Endodermal cell (in vitro differentiated cells): ENCODE measurements around the gene MTHFD2. TPM values are rescaled to one million over a fixed set of nuclear protein-coding genes. Genes with fewer than 3 reads are reported as not detected.
"Not testable (repeated sequence)": the region's sequence is repeated elsewhere in the genome, so short reads cannot be mapped to it uniquely, and the experiment has no call there.

Source experiments
- DNase-seq: peaks from one replicate; pipeline ENCODE4 v3.0.0-alpha.2; 2017
- H3K27ac ChIP-seq: 2 replicates; pipeline ENCODE4 v1.5.1; 2013; ENCODE audit warnings: mild to moderate bottlenecking, low read depth, low read length, moderate library complexity
- H3K27me3 ChIP-seq: 2 replicates; pipeline ENCODE4 v1.6.1; 2013; ENCODE audit warnings: mild to moderate bottlenecking, low read length, moderate library complexity; ENCODE audit not compliant: insufficient read depth, control insufficient read depth, poor library complexity, severe bottlenecking
- H3K36me3 ChIP-seq: 2 replicates; pipeline ENCODE4 v1.7.0; 2013; ENCODE audit warnings: mild to moderate bottlenecking, low read length, moderate library complexity; ENCODE audit not compliant: control insufficient read depth, insufficient read depth
- H3K4me1 ChIP-seq: one replicate; pipeline ENCODE4 v1.7.0; 2013; ENCODE audit warnings: low read length; ENCODE audit not compliant: control insufficient read depth, insufficient read depth
- H3K4me3 ChIP-seq: 2 replicates; pipeline ENCODE4 v1.5.1; 2013; ENCODE audit warnings: mild to moderate bottlenecking, low read length, moderate library complexity
- H3K9ac ChIP-seq: 2 replicates; pipeline ENCODE4 v1.6.1; 2013; ENCODE audit warnings: mild to moderate bottlenecking, low read length, moderate library complexity; ENCODE audit not compliant: poor library complexity, severe bottlenecking; ENCODE audit errors: extremely low read depth
- H3K9me3 ChIP-seq: 2 replicates; pipeline ENCODE4 v1.6.1; 2013; ENCODE audit warnings: mild to moderate bottlenecking, low read length, moderate library complexity; ENCODE audit not compliant: control insufficient read depth
- H3K27ac Mint-ChIP-seq: 2 replicates; pipeline ENCODE4 v1.8.0; 2020; ENCODE audit warnings: mixed read lengths
- H3K27me3 Mint-ChIP-seq: 2 replicates; pipeline ENCODE4 v1.8.0; 2021; ENCODE audit warnings: mild to moderate bottlenecking, mixed read lengths; ENCODE audit not compliant: insufficient read depth
- H3K36me3 Mint-ChIP-seq: 2 replicates; pipeline ENCODE4 v1.8.0; 2020; ENCODE audit warnings: low read depth, mixed read lengths
- H3K4me1 Mint-ChIP-seq: 2 replicates; pipeline ENCODE4 v1.8.0; 2020; ENCODE audit warnings: mixed read lengths
- H3K4me3 Mint-ChIP-seq: 2 replicates; pipeline ENCODE4 v1.8.0; 2020; ENCODE audit warnings: mild to moderate bottlenecking, moderate library complexity, mixed read lengths
- H3K9me3 Mint-ChIP-seq: 2 replicates; pipeline ENCODE4 v1.8.0; 2020; ENCODE audit warnings: mild to moderate bottlenecking, mixed read lengths
- WGBS, 2 experiments: methylation state at CpG; one replicate each; pipeline versions ENCODE4 v1.1.5 to v1.1.7; 2013; ENCODE audit warnings: missing lambda C conversion rate in 2 of 2, mixed read lengths in 1 of 2; ENCODE audit not compliant: insufficient coverage in 1 of 2, insufficient read length in 1 of 2; 5-methylcytosine and 5-hydroxymethylcytosine counted together
- total RNA-seq, 2 donors: library from RNA; stranded (reverse); fragmentation: NEBNext Ultra II Directional in 1 of 2; extraction: Animal tissue kit (Norgen Biotek cat#: 25700) in 1 of 2; gene quantifications; 2 replicates in 1 of 2; 3 replicates in 1 of 2; pipeline ENCODE4 v1.2.1, GENCODE V29; 2021
- TF ChIP-seq, protein P1 (sequence below): fragments of 200-600 bp; sonication (generic); conservative IDR thresholded peaks from 2 replicates; pipeline ENCODE4 v1.5.0; 2021; ENCODE audit warnings: antibody characterized with exemption, mild to moderate bottlenecking

The MTHFD2 gene
- total RNA-seq, 2 donors from 2014 or later, result 77.4 to 84.5 TPM

- peak; percentile 66 for DNase-seq
These were observed 30.4 kb downstream of the MTHFD2 start for GRCh38 chr2:74228772-74229171.

DNA sequence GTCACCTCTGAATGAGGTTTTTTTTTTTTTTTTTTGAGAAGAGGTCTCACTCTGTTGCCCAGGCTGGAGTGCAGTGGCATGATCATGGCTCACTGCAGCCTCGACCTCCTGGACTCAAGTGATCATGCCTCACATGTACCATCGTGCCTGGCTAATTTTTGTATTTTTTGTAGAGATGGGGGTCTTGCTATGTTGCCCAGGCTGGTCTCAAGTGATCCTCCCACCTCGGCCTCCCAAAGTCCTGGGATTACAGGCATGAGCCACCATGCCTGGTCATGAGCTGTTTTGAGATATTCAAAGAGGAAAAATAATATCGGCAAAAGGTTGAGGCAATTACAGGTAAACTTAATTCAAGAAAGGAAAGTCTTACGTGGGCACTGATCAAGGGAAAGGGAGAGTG is 31.4 kb downstream of the MTHFD2 start:
- not testable (repeated sequence) for H3K4me3 Mint-ChIP-seq, DNase-seq, H3K27ac Mint-ChIP-seq, H3K9me3 ChIP-seq, H3K4me1 Mint-ChIP-seq, H3K4me3 ChIP-seq, H3K9ac ChIP-seq, H3K9me3 Mint-ChIP-seq, H3K36me3 ChIP-seq, H3K27me3 ChIP-seq, H3K27ac ChIP-seq, H3K4me1 ChIP-seq, H3K36me3 Mint-ChIP-seq, H3K27me3 Mint-ChIP-seq
- WGBS, 2 experiments, result 93% methylated on average over 3 to 5 of the region's 5 CpGs

More at GRCh38 chr2:74228772-74229171, 30.4 kb downstream of the MTHFD2 start:
- Mint-ChIP-seq H3K27ac (no peak overlapping the region), H3K27me3 (peaks cover 2% of the 10 kb centered on the region), H3K4me3 (no peak overlapping the region), H3K9me3 (no peaks in the 10 kb centered on the region), H3K36me3 (no peaks in the 10 kb centered on the region), H3K4me1 (no peaks in the 10 kb centered on the region)
- H3K4me1 ChIP-seq, result no peaks in the 10 kb centered on the region
- no peak overlapping the region for H3K27ac ChIP-seq
- 88 to 100% methylated on average over 1 to 4 of the region's 4 CpGs for WGBS, 2 experiments
- no peaks in the 10 kb centered on the region for H3K9me3 ChIP-seq
- no peak overlapping the region for H3K9ac ChIP-seq
- TF ChIP-seq, protein P1, sequence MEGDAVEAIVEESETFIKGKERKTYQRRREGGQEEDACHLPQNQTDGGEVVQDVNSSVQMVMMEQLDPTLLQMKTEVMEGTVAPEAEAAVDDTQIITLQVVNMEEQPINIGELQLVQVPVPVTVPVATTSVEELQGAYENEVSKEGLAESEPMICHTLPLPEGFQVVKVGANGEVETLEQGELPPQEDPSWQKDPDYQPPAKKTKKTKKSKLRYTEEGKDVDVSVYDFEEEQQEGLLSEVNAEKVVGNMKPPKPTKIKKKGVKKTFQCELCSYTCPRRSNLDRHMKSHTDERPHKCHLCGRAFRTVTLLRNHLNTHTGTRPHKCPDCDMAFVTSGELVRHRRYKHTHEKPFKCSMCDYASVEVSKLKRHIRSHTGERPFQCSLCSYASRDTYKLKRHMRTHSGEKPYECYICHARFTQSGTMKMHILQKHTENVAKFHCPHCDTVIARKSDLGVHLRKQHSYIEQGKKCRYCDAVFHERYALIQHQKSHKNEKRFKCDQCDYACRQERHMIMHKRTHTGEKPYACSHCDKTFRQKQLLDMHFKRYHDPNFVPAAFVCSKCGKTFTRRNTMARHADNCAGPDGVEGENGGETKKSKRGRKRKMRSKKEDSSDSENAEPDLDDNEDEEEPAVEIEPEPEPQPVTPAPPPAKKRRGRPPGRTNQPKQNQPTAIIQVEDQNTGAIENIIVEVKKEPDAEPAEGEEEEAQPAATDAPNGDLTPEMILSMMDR, result peak; percentile 46
- H3K27me3 ChIP-seq, result no peaks in the 10 kb centered on the region
- H3K36me3 ChIP-seq, result peaks cover 1% of the 10 kb centered on the region
- no peak overlapping the region for H3K4me3 ChIP-seq

DNA sequence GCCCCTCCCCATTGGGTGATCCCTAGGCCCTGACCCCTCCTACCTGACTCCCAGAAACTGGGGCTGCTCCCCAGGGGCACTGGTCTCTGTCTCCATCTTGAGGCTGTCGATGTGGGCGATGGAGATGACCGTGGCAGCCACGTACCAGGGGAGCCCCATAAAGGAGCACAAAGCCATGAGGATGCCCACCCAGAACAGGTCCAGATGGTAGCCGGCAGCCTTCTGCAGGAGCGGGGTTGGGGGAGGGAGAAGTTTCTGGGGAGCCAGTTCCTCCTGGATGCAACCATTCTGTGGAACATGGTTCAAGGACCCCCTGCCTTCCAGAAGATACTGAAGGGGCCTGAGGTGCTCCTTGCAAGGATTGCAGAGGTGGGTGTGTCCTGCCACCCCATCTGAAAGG is 34.0 kb downstream of the MTHFD2 start:
- DNase-seq, result peak; percentile 36
- no peaks in the 10 kb centered on the region for H3K9me3 Mint-ChIP-seq
- H3K4me3 Mint-ChIP-seq, result no peak overlapping the region
- no peak overlapping the region for H3K27ac ChIP-seq
- H3K4me3 ChIP-seq, result no peak overlapping the region
- H3K27ac Mint-ChIP-seq, result no peak overlapping the region
- no peaks in the 10 kb centered on the region for H3K36me3 ChIP-seq
- 90 to 97% methylated on average over 6 of the region's 6 CpGs for WGBS, 2 experiments
- H3K36me3 Mint-ChIP-seq, result no peaks in the 10 kb centered on the region
- TF ChIP-seq, protein P1, result no peak
- no peaks in the 10 kb centered on the region for H3K9me3 ChIP-seq
- no peaks in the 10 kb centered on the region for H3K4me1 Mint-ChIP-seq
- peaks cover 2% of the 10 kb centered on the region for H3K27me3 Mint-ChIP-seq
- H3K9ac ChIP-seq, result no peak overlapping the region
- H3K27me3 ChIP-seq, result no peaks in the 10 kb centered on the region
- H3K4me1 ChIP-seq, result no peaks in the 10 kb centered on the region

DNA sequence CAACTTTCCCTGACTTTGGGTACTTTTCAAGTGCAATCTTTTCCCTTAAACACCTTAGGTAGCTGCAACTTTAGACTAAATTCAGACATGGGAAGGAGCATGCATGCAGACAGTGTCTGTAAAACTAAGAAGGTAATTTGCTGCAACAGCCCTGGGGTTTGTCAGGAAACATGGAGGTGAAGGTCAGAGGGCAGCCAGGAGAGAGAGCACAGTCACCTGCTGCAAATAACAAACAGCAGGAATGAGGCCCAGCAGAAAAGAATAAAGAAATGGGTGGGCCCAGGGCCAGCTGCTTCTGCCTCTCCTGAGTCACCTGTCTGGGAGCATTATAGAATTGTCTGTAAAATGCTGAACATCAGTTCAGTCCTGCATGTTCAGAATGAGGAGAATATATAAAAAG is 35.2 kb downstream of the MTHFD2 start:
- peak; percentile 24 for DNase-seq
- Mint-ChIP-seq H3K4me1 (no peaks in the 10 kb centered on the region), H3K27me3 (peaks cover 2% of the 10 kb centered on the region), H3K9me3 (no peaks in the 10 kb centered on the region), H3K4me3 (no peak overlapping the region), H3K36me3 (no peaks in the 10 kb centered on the region), H3K27ac (no peak overlapping the region)
- H3K27me3 ChIP-seq, result no peaks in the 10 kb centered on the region
- H3K9me3 ChIP-seq, result no peaks in the 10 kb centered on the region
- H3K4me1 ChIP-seq, result no peaks in the 10 kb centered on the region
- no peak overlapping the region for H3K9ac ChIP-seq
- TF ChIP-seq, protein P1, result no peak
- no peak overlapping the region for H3K4me3 ChIP-seq
- no peaks in the 10 kb centered on the region for H3K36me3 ChIP-seq
- H3K27ac ChIP-seq, result no peak overlapping the region
